Esophagus squamous epithelium (tissue), 5 donors: ENCODE results near the gene GPR146. TPM values are rescaled to one million over a fixed set of nuclear protein-coding genes. Genes with fewer than 3 reads are reported as not detected.
A peak's percentile ranks its signal among the peaks of the same experiment; 100 is the strongest.

Source experiments
- DNase-seq: peaks from one replicate; lab custom pipeline; 2025; lab: John Stamatoyannopoulos, UW
- H3K27ac ChIP-seq, 4 donors: fragments of 200-600 bp; sonication (generic); one replicate each; pipeline ENCODE4 v1.5.1; 2016 to 2019; ENCODE audit warnings: mild to moderate bottlenecking in 1 of 4
- H3K27me3 ChIP-seq, 4 donors: fragments of 200-600 bp; sonication (generic); 1 replicate in 3 of 4; 2 replicates in 1 of 4; pipeline versions ENCODE4 v1.5.1 to v1.6.0; 2017 to 2021; ENCODE audit warnings: antibody characterized with exemption in 1 of 4
- H3K36me3 ChIP-seq, 3 donors: fragments of 200-600 bp; sonication (generic); one replicate each; pipeline ENCODE4 v1.5.1; 2016 to 2019
- H3K4me1 ChIP-seq, 3 donors: fragments of 200-600 bp; sonication (generic); one replicate each; pipeline ENCODE4 v1.5.1; 2017 to 2019
- H3K4me3 ChIP-seq, 4 donors: fragments of 200-600 bp; sonication (generic); 1 replicate in 3 of 4; 2 replicates in 1 of 4; pipeline ENCODE4 v1.5.1; 2016 to 2019; ENCODE audit warnings: mild to moderate bottlenecking in 2 of 4, moderate library complexity in 1 of 4
- H3K9me3 ChIP-seq, 3 donors: fragments of 200-600 bp; sonication (generic); one replicate each; pipeline ENCODE4 v1.5.1; 2016 to 2019
- CTCF ChIP-seq, 6 experiments: fragments of 450-650 bp in 4 of 6; fragments of 200-600 bp in 2 of 6; sonication (generic) in 2 of 6; IDR thresholded peaks; one replicate each; pipeline ENCODE4 v1.5.1; 2016 to 2019; ENCODE audit warnings: antibody characterized with exemption in 6 of 6, mild to moderate bottlenecking in 4 of 6, moderate library complexity in 4 of 6
- POLR2A ChIP-seq, 4 donors: fragments of 450-650 bp; IDR thresholded peaks; one replicate each; pipeline ENCODE4 v1.6.1; 2017; ENCODE audit warnings: antibody characterized with exemption in 4 of 4, mild to moderate bottlenecking in 4 of 4, moderate library complexity in 3 of 4
- WGBS, 2 donors: methylation state at CpG; one replicate each; pipeline ENCODE4 v1.1.5; 2018; 5-methylcytosine and 5-hydroxymethylcytosine counted together
- intact Hi-C: fragments of 100-400 bp; cut with DNase I; formaldehyde crosslinking; loops from one replicate; pipeline ENCODE4 v1.15.0; 2022
- total RNA-seq, 4 donors: library from RNA; depleted of rRNA; stranded (reverse); fragments of >200 nt; gene quantifications; one replicate each; pipeline ENCODE4 v1.1.0, GENCODE V29; 2016
- donor health status: DM: yes; HTN: yes; CAD: no.

GPR146 gene
- total RNA-seq, 4 donors from 2014 or later = 1.1 to 12.8 (median 3.5) TPM

GRCh38 chr7:1058821-1059199 is 14.5 kb downstream of the GPR146 start:
- Histone ChIP-seq H3K36me3 (peaks cover 0 to 19% (median 0%) of the 10 kb centered on the region in 3 donors), H3K27ac (peak overlapping the region; percentile 75 to 88 (median 80)), H3K9me3 (no peaks in the 10 kb centered on the region), H3K4me3 (no peak overlapping the region), H3K27me3 (no peaks in the 10 kb centered on the region), H3K4me1 (peaks cover 51 to 97% (median 54%) of the 10 kb centered on the region in 3 donors)
- TF ChIP-seq POLR2A (IDR thresholded peaks at IDR 0.05) = no peak
- intact Hi-C loops = no loop called here
- no peak for DNase-seq
- WGBS, 2 donors = 59 to 60% methylated on average over 8 to 10 of the region's 10 CpGs

- Histone ChIP-seq H3K9me3 (no peaks in the 10 kb centered on the region), H3K4me1 (peaks cover 52 to 97% (median 55%) of the 10 kb centered on the region in 3 donors), H3K27ac (peak overlapping the region; percentile 75 to 88 (median 82)), H3K27me3 (no peaks in the 10 kb centered on the region), H3K4me3 (peak overlapping the region in 3 of 4 donors; percentile 1 to 39 (median 20)), H3K36me3 (peaks cover 0 to 19% (median 0%) of the 10 kb centered on the region in 3 donors)
- 9 to 57% methylated on average over 12 to 16 of the region's 55 CpGs for WGBS, 2 donors
- intact Hi-C loops = no loop called here
- DNase-seq = no peak
- no peak for TF ChIP-seq CTCF (IDR thresholded peaks at IDR 0.05)
- TF ChIP-seq POLR2A (IDR thresholded peaks at IDR 0.05) = no peak
Measured at GRCh38 chr7:1059200-1060091, 15.1 kb downstream of the GPR146 start.

GRCh38 chr7:1060315-1061072 is 16.1 kb downstream of the GPR146 start:
- Histone ChIP-seq H3K27ac (peak overlapping the region; percentile 74 to 88 (median 82)), H3K27me3 (no peaks in the 10 kb centered on the region), H3K9me3 (no peaks in the 10 kb centered on the region), H3K4me3 (peak overlapping the region in 3 of 4 donors; percentile 1 to 39 (median 20)), H3K4me1 (peaks cover 55 to 97% (median 57%) of the 10 kb centered on the region in 3 donors), H3K36me3 (peaks cover 0 to 19% (median 0%) of the 10 kb centered on the region in 3 donors)
- intact Hi-C loops = no loop called here
- no peak for DNase-seq
- TF ChIP-seq POLR2A (IDR thresholded peaks at IDR 0.05) (peak in 1 of 4 donors; percentile 15), CTCF (IDR thresholded peaks at IDR 0.05) (no peak)
- 42% methylated on average over 17 of the region's 35 CpGs; no CpG with 5 or more reads in 1 of the 2 donors for WGBS, 2 donors

GRCh38 chr7:1061180-1061579 is 16.8 kb downstream of the GPR146 start:
- H3K4me3 ChIP-seq = no peak overlapping the region
- peaks cover 0 to 19% (median 0%) of the 10 kb centered on the region in 3 donors for H3K36me3 ChIP-seq
- 94 to 100% methylated on average over 3 to 9 of the region's 9 CpGs for WGBS, 2 donors
- peaks cover 57 to 97% (median 59%) of the 10 kb centered on the region in 3 donors for H3K4me1 ChIP-seq
- H3K27ac ChIP-seq = peak overlapping the region in 3 of 4 donors; percentile 80 to 88 (median 84)
- H3K27me3 ChIP-seq = no peaks in the 10 kb centered on the region
- no peaks in the 10 kb centered on the region for H3K9me3 ChIP-seq
- TF ChIP-seq CTCF (IDR thresholded peaks at IDR 0.05) (no peak), POLR2A (IDR thresholded peaks at IDR 0.05) (no peak)
- intact Hi-C loops = no loop called here
- DNase-seq = no peak
